Osteocyte (in vitro differentiated cells): ENCODE results near the gene LMCD1. TPM values are rescaled to one million over a fixed set of nuclear protein-coding genes. Genes with fewer than 3 reads are reported as not detected.
"Not testable (repeated sequence)": the region's sequence is repeated elsewhere in the genome, so short reads cannot be mapped to it uniquely, and the experiment has no call there.

Source experiments
- DNase-seq: peaks from one replicate; pipeline ENCODE4 v3.0.0; 2021; ENCODE audit warnings: mixed read lengths; ENCODE audit not compliant: unreplicated experiment; ENCODE audit errors: extremely low spot score
- H3K27ac Mint-ChIP-seq: one replicate; pipeline ENCODE4 v1.8.0; 2021; ENCODE audit warnings: mild to moderate bottlenecking, mixed read lengths; ENCODE audit not compliant: unreplicated experiment
- H3K27me3 Mint-ChIP-seq: one replicate; pipeline ENCODE4 v1.8.0; 2021; ENCODE audit warnings: mixed read lengths; ENCODE audit not compliant: unreplicated experiment
- H3K36me3 Mint-ChIP-seq: one replicate; pipeline ENCODE4 v1.8.0; 2021; ENCODE audit warnings: mixed read lengths; ENCODE audit not compliant: unreplicated experiment
- H3K4me1 Mint-ChIP-seq: one replicate; pipeline ENCODE4 v1.8.0; 2021; ENCODE audit warnings: mixed read lengths; ENCODE audit not compliant: unreplicated experiment
- H3K4me3 Mint-ChIP-seq: one replicate; pipeline ENCODE4 v1.8.0; 2021; ENCODE audit warnings: mild to moderate bottlenecking, moderate library complexity, mixed read lengths; ENCODE audit not compliant: unreplicated experiment
- H3K9me3 Mint-ChIP-seq: one replicate; pipeline ENCODE4 v1.8.0; 2021; ENCODE audit warnings: mixed read lengths; ENCODE audit not compliant: unreplicated experiment
- CTCF ChIP-seq: fragments of 200-600 bp; sonication (generic); IDR thresholded peaks from 2 replicates; pipeline ENCODE4 v1.5.0; 2021; ENCODE audit warnings: antibody characterized with exemption, mild to moderate bottlenecking, moderate library complexity
- total RNA-seq: library from RNA; stranded (reverse); gene quantifications from 2 replicates; pipeline ENCODE4 v1.2.1, GENCODE V29; 2021

Gene LMCD1
- total RNA-seq, 1 donor from 2014 or later, result 136 TPM

- no peak for DNase-seq
- Mint-ChIP-seq H3K4me1 (peaks cover 76% of the 10 kb centered on the region), H3K9me3 (no peaks in the 10 kb centered on the region), H3K27me3 (no peaks in the 10 kb centered on the region), H3K36me3 (peaks cover 16% of the 10 kb centered on the region), H3K4me3 (no peak overlapping the region), H3K27ac (peak overlapping the region; percentile 90)
- no peak for TF ChIP-seq CTCF
Measured at GRCh38 chr3:8576841-8577571, 75.4 kb downstream of the LMCD1 start.

- H3K27me3 Mint-ChIP-seq, result no peaks in the 10 kb centered on the region
- DNase-seq, result no peak
- H3K36me3 Mint-ChIP-seq, result peaks cover 11% of the 10 kb centered on the region
- no peaks in the 10 kb centered on the region for H3K9me3 Mint-ChIP-seq
- no peak overlapping the region for H3K4me3 Mint-ChIP-seq
- peaks cover 75% of the 10 kb centered on the region for H3K4me1 Mint-ChIP-seq
- no peak for TF ChIP-seq CTCF
- peak overlapping the region; percentile 90 for H3K27ac Mint-ChIP-seq
Measured at GRCh38 chr3:8578282-8578681, 76.7 kb downstream of the LMCD1 start.

DNA sequence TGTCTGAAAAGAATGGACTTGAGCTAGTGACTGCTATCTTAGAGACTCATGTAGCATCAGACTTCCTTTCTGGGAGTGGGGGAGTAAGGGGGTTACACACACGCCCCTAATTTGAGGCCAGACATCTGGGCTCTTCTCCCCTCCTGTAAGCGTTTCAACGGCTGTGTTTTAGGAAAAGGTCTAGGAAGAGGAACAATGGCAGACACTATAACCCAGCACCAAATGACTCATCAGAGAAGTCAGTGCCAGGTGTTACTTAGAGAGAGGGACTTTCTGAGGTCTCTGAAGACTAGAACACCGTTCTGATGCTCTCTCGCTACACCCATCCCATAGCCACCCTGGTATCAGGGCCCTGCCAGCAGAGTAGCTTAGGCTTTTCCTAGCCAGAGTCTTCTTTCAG, 77.5 kb downstream of the LMCD1 start:
- DNase-seq, result no peak
- H3K27me3 Mint-ChIP-seq, result no peaks in the 10 kb centered on the region
- no peak overlapping the region for H3K4me3 Mint-ChIP-seq
- no peaks in the 10 kb centered on the region for H3K9me3 Mint-ChIP-seq
- peak overlapping the region; percentile 54 for H3K27ac Mint-ChIP-seq
- H3K36me3 Mint-ChIP-seq, result peaks cover 4% of the 10 kb centered on the region
- no peak for TF ChIP-seq CTCF
- peaks cover 67% of the 10 kb centered on the region for H3K4me1 Mint-ChIP-seq

- DNase-seq, result no peak
- Mint-ChIP-seq H3K4me3 (no peak overlapping the region), H3K27me3 (no peaks in the 10 kb centered on the region), H3K4me1 (peaks cover 62% of the 10 kb centered on the region), H3K27ac (no peak overlapping the region), H3K36me3 (peaks cover 2% of the 10 kb centered on the region), H3K9me3 (no peaks in the 10 kb centered on the region)
- TF ChIP-seq CTCF, result no peak
Measured at GRCh38 chr3:8579943-8580342, 78.3 kb downstream of the LMCD1 start.

GRCh38 chr3:8580434-8580833, 78.8 kb downstream of the LMCD1 start:
- not testable (repeated sequence) for H3K27ac Mint-ChIP-seq, H3K9me3 Mint-ChIP-seq, H3K27me3 Mint-ChIP-seq, H3K36me3 Mint-ChIP-seq, H3K4me3 Mint-ChIP-seq, DNase-seq
- H3K4me1 Mint-ChIP-seq, result peaks cover 57% of the 10 kb centered on the region
